Epithelial cell of proximal tubule (primary cell): ENCODE data around the gene CAPN10. TPM values are rescaled to one million over a fixed set of nuclear protein-coding genes. Genes with fewer than 3 reads are reported as not detected.

Experiments
- DNase-seq: peaks from one replicate; pipeline ENCODE4 v3.0.0-alpha.2; 2011; ENCODE audit warnings: low read depth
- H3K4me3 ChIP-seq: 2 replicates; pipeline ENCODE4 v1.5.1; 2011; ENCODE audit warnings: low read depth, mild to moderate bottlenecking, low read length
- CTCF ChIP-seq: conservative IDR thresholded peaks from 2 replicates; pipeline ENCODE4 v1.5.1; 2012; ENCODE audit warnings: low read depth, mild to moderate bottlenecking, low read length
- total RNA-seq: library from RNA; depleted of rRNA; stranded (reverse); fragments of >200 nt; gene quantifications from 2 replicates; pipeline ENCODE4 v1.2.3, GENCODE V29; 2015

The CAPN10 gene
- total RNA-seq, 1 donor from 2014 or later = 31.9 TPM

- H3K4me3 ChIP-seq = no peak overlapping the region
- no peak for DNase-seq
- no peak for TF ChIP-seq CTCF
Observed at GRCh38 chr2:240644171-240644651, 57.7 kb downstream of the CAPN10 start.

DNA sequence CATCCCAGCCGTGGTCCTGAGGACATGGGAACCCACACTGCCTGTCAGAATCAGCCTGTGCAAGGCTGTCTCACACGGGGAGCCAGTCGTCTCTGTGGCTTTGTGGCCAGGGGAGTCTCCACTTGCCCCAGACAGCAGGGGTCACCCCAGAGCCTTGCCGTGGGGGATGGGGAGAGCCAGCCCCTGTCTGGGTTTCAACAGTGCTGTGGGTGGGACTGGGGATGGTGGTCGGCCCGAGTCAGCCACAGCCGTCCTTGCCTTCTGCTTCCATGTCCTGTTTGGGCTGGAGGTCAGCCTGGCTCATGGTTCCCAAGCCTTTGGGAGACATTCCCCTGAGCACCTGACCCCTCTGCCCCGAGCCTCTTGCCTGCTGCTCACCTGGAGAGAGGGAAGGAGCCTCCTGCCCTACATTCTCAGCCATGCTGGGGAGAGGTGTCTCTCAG, 58.3 kb downstream of the CAPN10 start:
- H3K4me3 ChIP-seq = no peak overlapping the region

DNA sequence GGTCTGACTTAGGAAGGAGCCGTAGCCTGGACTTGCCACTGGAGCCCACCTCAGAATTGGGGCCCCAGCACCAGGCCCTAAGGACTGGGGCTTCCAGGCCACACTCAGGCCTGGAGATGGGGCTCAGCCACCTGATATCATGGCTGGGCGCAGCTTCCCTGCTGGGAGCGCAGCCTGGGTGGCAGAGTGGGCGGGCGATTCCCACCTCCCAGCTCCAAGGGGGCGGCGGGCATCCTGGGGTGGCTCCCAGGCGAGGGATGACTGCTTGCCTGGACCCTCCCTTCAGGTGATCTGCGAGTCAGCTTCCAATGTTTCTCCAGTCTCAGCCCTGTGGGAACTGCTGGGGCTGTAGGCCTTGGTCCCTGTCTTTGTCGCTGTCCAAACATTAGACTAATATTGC, 58.8 kb downstream of the CAPN10 start:
- TF ChIP-seq CTCF = no peak
- no peak for DNase-seq
- no peak overlapping the region for H3K4me3 ChIP-seq

More for the DNA sequence above, 58.3 kb downstream of the CAPN10 start:
- TF ChIP-seq CTCF = no peak
- DNase-seq = no peak

GRCh38 chr2:240645801-240646175, 59.3 kb downstream of the CAPN10 start:
- TF ChIP-seq CTCF = no peak
- DNase-seq = no peak
- no peak overlapping the region for H3K4me3 ChIP-seq

DNA sequence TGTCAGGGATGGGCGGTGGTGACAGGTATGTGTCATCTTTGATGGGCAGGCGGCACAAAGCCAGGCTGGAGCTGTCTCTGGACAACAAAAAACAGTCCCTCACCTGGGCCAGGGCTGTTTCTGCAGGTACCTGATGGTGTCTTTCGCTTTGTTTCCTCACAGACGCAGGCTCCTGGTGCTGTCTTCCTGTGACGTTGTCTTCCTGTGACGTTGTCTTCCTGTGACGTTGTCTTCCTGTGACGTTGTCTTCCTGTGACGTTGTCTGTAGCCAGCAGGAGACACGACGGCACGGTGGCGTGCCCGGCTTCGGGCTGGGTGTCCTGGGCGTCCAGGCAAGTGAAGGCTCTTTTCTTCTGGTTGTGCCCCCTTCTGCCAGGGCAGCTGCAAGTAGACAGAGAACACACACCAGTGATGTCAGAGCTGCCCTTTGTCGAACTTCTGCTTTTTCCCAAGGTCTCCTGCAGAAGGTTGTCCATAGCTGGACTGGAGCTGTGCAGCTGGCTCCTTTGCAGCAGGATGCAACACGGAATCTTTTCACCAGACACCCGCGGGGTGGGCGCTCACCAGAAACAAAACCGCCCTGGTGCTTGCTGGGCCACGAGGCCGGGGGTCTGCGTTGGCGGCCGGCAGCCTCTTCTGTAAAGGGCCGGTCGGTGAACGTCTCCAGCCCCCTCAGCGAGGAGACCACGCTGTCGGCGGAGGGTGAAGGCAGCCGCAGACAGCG, 59.8 kb downstream of the CAPN10 start:
- no peak for TF ChIP-seq CTCF
- H3K4me3 ChIP-seq = no peak overlapping the region
- DNase-seq = no peak

DNA sequence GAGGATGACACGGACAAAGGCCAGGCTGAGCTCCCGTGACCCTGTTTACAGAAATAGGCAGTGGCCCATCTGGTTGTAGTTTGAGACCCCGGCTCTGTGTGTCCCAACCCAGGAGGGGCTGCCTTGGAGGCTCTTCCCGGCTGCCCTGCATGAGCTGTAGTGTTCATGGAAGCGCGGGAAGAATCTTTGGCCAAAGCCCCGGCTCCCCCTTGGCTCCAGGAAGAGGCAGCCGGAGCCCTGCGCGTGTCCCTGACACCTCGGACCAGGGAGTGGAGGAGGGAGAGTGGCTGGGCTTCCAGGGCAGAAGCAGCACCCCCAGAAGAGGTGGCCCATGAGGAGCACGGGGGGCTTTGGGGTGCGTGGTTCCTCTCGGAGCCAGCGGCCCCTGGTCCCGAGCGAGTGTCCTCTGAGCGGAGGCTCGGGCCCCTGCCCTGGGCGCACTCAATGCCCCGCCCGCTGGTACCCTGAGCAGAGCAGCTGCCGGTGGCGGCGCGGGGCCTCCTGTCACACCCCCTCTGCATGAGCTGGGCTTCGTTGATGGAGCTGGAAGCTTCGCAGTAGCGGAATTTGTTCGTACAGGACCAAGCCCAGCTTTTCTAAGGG, 60.5 kb downstream of the CAPN10 start:
- TF ChIP-seq CTCF = no peak
- no peak overlapping the region for H3K4me3 ChIP-seq
- no peak for DNase-seq

GRCh38 chr2:240647503-240648154, 61.1 kb downstream of the CAPN10 start:
- TF ChIP-seq CTCF = no peak
- no peak for DNase-seq
- H3K4me3 ChIP-seq = no peak overlapping the region
